GM21619 (cell line): ENCODE measurements around the gene ELOVL7.
"Not testable (repeated sequence)": the region's sequence is repeated elsewhere in the genome, so short reads cannot be mapped to it uniquely, and the experiment has no call there.

ENCODE experiments used
- ATAC-seq: cut with Tn5 transposase; IDR thresholded peaks from one replicate; pipeline ENCODE4 v1.9.1; 2021; ENCODE audit not compliant: unreplicated experiment

Gene ELOVL7

DNA sequence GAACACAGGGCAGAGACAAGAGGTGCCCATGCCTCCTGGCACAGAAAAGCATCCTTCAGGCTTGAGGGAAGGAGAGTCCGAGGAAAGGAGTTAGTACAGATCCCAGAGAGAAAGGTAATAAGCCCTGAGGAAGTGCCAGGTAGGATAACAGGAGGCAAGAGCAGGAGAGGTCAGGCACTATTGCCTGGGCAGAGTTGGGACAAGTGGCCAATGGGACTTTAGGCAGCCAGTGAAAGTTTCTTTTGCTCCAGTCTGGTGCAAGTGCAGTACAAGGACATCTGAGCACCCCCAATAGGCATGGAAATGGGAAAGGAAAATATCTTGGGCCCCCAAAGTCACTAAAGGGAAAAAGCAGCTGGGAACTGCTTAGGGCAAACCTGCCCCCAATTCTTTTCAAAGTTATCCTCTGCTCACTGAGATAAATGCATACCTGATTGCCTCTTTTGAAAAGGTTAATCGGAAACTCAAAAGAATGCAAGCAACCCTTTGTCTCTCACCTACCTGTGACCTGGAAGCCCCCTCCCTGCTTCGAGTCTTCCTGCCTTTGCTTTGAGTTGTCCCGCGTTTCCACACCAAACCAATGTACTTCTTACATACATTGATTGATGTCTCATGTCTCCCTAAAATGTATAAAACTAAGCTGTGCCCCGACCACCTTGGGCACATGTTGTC lies 46.5 kb downstream of the ELOVL7 start:
- ATAC-seq: no peak

DNA sequence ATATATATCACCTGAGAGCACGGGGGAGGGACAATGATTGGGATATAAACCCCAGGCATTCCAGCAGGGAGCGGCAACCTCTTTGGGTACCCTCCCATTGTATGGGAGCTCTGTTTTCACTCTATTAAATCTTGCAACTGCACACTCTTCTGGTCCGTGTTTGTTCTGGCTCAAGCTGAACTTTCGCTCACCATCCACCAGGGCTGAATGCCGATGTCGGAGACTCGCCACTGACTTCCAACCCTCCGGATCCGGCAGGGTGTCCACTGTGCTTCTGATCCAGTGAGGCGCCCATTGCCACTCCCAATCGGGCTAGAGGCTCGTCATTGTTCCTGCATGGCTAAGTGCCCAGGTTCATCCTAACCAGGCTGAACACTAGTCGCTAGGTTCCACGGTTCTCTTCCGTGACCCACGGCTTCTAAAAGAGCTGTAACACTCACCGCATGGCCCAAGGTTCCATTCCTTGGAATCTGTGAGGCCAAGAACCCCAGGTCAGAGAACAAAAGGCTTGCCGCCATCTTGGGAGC lies 48.6 kb downstream of the ELOVL7 start:
- ATAC-seq: not testable (repeated sequence)

DNA sequence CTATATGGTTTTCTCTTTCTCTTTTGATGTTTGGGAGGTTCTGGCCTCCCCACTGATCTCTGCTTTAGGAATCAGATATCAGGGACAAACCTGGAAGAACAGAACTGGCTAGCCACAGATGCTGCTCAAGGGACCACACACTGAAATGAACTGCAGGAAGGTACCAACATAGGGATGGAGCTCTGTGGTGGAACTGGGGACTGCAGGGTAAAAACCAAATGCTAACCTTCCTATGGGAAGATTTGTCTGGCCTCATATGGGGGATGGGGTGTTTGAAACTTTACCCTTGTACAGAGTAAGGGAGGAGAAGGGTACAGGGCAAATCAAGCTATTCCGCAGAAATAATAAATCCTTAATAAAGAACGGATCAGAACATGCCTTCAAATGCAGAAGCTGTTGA lies 49.4 kb downstream of the ELOVL7 start:
- no peak for ATAC-seq

DNA sequence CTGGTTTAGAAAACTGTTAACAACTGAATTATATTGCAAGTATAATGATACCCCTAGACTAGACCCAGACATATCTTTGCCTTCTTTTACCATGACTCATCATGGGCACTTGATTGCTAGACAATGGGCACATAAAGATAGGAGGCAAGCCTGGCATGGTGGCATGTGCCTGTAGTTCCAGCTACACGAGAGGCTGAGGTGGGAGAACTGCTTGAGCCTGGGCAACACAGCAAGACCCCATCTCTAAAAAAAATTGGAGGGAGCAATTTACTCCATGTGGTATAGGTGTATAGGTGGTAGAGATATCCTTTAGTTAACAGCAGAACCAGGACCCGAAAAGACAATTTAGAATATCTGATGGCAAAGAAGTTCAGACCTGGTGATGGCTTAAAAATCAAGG lies 51.6 kb downstream of the ELOVL7 start:
- no peak for ATAC-seq

DNA sequence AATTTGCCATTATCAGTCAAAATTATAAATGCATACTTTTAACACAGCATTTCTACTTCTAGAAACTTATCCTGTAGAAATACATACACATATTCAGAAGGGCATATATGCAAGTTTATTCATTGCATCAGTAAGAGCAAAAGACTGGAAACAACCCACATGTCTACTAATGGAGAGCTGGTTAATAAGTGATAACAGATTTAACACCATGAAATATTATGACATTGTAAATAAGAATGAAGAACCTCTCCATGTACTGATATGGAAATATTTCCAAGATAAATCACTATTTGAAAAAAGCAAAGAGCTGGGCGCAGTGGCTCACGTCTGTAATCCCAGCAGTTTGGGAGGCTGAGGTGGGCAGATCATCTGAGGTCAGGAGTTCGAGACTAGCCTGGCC lies 54.5 kb downstream of the ELOVL7 start:
- ATAC-seq: no peak

DNA sequence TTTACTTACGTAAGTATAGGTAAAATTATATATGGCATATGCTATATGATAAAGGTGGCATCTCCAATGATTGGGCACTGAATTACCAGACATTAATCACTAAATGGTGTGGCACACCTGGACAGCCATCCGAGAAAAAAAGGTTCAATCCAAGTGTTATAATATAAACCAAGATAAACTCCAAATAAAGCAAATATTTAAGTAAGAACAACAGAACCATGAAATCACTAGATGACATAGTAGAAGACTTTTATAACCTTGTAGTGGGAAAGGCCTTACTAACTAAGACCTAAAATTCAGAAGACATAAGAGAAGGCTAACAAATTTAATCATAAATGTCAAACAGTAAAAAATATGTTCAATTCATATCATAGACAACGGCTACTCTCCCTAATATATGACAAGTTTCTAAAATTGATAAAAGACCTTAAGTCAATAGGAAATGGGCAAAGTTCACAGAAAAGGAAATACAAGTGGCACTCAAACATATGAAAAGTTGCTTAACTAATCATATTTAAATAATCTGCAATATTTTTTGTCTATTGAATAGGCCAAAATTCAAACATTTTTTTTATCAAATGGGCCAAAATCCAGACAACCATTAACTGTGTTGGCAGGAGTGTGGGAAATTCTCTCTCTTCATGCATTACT lies 55.1 kb downstream of the ELOVL7 start:
- no peak for ATAC-seq

DNA sequence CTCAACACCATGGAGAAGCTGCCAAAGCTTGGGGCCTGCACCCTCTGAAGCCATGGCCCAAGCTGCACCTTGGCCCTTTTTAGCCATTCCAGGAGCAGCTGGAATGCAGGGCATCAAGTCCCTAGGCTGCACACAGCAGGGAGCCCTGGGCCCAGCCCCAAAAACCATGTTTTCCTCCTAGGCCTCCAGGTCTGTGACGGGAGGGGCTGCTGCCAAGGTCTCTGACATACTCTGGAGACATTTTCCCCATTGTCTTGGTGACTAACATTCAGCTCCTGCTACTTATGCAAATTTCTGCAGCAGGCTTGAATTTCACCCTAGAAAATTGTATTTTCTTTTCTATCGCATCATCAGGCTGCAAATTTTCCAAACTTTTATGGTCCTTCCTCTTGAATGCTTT lies 64.6 kb downstream of the ELOVL7 start:
- no peak for ATAC-seq

DNA sequence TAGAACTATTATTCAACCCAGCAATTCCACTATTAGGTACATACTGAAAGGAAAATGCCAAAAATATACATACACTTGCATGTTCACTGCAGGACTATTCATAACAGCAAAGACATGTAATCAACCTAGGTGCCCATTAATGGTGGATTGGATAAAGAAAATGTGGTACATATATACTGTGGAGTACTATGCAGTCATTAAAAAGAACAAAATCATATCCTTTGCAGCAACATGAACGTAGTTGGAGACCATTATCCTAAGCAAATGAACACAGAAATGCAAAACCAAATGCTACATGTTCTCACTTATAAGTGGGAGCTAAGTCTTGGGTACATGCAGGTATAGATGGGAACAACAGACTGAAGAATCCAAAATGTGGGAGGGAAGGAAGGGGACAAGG lies 67.7 kb downstream of the ELOVL7 start:
- no peak for ATAC-seq

DNA sequence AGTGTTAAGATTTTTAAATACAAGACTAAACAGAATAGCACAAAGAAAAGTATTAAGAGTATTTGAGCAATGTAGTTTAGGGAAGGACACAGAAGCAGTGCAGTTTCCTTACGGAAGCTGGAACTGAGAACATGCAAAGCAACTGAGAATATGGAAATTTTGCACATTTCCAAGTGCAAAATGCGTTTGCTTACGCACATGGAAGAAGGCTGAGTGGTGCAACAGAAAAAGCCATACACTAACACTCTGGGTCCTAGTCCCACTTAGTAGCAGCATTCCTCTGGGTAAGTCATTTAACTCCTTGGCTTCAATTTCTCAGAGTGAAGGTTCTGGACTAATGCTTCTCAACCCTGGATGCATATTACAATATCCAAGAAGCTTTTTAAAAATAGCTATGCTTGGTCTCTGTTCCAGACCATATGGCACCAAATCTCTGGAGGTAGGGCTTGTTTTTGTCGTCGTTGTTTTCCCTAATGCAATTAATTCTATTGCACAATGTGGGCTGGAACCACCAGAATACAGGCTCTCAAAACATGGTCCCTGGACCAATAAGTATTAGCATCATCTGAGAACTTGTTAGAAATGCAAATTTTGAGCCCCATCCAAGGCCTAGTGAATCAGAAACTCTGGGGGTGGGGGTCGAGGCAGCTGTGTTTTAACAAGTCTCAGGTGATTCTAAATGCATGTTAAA lies 78.9 kb downstream of the ELOVL7 start:
- ATAC-seq: no peak

DNA sequence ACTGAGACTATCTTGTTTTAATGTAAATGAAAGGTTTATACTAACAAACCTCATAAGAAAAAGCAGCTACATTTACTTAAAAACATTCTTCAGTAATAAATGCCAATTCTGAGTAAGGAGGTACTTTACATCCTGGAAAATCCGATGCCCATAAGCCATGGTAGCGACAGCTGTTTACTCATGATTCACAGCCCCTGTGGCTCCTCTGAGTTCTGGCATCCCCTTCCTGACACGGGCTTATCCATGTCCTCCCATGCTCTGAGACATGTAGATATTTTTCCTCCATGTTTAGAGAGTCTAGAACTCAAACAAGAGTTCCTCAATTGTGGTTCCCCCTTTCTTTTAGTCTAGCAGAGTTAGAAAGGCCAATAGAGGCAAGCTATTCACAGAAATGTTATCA lies 81.0 kb downstream of the ELOVL7 start:
- ATAC-seq: no peak

DNA sequence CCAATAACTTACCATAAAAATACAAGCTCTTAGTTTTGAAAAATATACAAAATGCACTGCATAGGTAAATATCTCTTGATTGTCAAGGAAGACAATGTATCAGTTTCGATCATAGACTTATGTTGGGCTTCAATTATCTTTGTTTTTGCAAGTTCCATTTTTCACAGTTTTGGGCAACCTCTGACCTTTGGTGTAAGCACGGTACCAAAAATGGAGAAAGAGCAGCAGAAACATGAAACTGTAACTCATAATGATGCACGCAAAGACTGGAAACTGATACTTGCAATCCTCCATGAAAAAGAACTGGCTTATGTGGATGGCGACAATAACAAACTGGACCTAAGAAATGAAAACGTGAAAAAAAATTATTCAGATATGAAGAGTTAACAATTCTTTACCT lies 89.6 kb downstream of the ELOVL7 start:
- ATAC-seq: no peak

DNA sequence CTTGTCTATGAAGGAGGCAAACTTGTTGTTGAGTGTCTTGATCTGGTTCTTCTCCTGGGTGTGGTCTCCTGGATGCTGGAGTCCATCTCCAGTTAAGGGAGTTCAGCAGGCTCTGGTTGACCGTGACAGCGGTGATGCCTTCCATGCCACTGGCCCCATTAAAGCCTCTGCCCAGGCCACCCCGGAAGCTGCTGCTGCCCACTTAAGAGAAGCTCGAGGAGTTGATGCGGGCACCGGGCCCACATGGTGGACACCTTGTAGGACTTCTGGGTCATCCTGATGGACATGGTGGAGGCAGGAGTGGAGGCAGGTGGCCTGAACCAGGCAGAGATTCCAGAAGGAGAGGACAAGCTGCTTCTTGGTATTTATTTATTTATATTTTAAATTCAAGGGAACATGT lies 99.4 kb downstream of the ELOVL7 start:
- ATAC-seq: no peak

DNA sequence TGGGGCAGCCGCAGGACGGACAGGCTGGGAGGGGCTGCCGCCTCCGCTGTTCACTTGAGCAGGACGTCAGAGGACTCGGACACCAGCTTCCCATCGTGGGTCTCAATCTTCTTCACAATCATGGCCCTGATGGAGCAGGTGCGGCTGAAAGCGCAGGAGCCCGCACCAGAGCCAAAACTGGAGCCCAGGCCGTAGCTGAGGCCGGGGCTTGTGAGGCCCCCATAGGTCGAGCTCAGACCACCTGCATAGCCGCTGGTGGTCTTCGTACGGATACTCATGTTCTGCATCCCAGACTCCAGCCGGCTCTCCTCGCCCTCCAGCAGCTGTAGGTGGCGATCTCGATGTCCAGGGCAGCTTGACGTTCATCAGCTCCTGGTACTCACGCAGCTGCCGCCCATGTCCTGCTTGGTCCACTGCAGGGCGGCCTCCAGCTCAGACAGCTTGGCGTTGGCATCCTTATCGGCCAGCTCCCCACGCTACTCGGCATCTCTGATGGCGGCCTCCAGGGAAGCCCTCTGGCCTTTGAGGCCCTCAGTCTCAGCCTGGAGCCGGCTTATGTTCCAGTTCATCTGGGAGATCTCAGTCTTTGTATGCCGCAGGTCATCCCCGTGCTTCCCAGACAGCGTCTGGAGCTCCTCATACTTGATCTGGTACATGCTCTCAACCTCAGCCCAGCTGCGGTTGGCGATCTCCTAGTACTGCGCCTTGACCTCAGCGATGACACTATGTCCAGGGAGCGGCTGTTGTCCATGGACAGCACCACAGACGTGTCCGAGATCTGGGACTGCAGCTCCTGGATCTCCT lies 100.4 kb downstream of the ELOVL7 start:
- no peak for ATAC-seq

DNA sequence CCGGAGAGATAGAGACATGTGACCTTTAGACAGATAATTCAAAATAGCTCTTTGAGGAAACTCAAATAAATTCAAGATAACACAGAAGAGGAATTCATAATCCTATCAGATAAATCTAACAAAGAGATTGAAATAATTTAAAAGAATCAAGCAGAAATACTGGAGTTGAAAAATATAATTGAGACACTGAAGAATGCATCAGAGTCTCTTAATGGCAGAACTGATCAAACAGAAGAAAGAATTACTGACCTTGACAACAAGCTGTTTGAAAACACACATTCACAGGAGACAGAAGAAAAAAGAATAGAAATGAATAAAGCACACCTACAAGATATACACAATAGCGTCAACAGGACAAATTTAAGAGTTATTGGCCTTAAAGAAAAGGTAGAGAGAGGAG lies 103.7 kb downstream of the ELOVL7 start:
- no peak for ATAC-seq

DNA sequence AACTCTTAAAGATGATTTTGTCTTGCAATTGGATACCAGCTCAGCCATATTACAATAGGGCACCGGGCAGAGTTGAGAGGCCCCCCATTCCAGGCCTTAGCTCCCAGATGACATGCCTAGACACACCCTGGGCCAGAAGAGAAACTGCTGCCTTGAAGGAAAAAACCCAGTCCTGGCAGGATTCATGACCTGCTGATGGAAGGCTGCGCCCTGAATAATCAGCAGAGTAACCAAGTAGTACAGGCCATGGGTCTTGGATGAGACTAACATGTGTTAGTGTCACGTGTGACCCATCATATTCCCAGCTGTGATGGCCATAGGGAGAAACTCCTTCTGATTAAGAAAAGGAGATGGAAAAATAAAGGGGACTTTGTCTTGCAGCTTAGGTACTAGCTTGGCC lies 105.1 kb downstream of the ELOVL7 start:
- no peak for ATAC-seq

DNA sequence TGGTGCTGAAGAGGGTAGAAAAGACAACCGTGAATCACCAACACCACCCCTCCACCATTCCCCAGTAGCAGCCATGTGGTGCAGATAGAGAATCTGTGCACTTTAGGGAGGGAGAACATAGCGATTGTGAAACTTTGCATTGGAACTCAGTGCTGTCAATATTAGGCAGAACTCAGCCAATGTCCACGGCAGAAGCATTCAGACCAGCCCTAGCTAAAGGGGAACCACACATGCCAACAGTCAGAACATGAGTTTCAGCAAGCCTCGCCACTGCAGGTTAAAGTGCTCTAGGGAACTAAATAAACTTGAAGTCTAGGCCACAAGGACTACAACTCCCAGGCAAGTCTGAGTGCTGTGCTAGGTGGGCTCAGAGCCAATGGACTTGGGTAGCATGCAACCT lies 105.6 kb downstream of the ELOVL7 start:
- no peak for ATAC-seq

DNA sequence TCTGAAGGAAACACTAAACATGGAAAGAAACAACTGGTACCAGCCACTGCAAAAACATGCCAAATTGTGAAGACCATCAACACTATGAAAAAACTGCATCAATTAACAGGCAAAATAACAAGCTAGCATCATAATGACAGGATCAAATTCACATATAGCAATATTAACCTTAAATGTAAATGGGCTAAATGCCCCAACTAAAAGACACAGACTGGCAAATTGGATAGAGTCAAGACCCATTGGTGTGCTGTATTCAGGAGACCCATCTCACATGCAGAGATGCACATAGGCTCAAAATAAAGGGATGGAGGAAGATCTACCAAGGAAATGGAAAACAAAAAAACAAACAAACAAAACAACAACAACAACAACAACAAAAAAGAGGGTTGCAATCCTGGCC lies 113.2 kb downstream of the ELOVL7 start:
- not testable (repeated sequence) for ATAC-seq

DNA sequence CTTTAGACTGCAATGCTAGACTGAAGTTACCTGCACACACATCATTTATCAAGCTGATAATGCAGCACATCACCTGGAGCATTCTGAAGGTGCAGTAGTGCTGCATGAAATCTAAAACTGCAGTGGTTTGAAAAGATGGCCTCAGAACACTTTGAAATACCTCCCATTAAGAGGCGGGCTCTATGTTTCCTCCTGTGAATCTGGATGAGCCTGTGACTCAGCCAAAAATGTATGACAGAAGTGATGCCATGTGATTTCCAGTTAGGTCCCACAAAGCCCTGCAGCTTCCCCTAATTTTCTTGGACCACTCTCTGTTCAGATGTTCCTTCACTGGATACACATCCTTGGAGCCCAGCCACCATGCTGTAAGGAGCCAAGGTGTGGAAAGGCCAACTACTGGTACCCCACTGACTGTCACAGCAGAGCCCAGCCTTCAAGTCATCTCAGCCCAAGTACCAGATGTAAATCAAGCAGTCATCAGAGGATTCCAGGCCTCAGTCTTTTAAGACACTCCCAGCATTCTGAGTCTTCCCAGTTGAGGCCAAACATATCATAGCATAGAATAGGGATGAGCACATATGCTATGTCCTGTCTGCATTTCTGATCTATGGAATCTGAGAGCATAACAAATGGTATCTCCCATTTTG lies 116.9 kb downstream of the ELOVL7 start:
- no peak for ATAC-seq

DNA sequence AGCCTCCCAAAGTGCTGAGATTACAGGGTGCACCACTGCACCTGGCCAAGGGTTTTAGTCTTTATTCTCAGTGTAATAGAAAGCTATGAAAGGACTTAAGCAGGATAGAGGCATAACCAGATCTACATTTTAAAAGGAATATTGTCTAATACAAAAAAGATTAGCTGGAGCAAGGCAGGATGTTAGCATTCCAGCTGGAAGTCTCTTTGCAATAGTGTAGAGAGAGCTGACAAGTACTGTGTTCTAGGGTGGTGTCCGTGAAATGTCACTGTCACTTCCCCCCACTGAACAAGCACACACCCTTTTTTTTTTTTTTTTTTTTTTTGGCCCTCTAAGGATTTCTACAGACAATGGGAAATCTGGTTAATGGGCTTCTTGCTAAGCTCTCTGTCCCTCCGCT lies 119.9 kb downstream of the ELOVL7 start:
- ATAC-seq: no peak

DNA sequence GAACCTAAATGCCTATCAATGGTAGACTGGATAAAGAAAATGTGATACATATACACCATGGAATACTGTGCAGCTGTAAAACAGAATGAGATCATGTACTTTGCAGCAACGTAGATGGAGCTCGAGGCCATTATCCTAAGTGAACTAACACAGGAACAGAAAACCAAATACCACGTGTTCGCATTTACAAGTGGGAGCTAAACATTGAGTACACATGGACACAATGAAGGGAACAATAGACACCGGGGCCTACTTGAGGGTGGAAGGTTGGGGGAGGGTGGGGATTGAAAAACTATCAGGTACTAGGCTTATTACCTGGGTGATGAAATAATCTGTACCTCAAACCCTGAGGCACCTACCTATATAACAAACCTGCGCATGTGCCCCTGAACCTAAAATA lies 121.7 kb downstream of the ELOVL7 start:
- ATAC-seq: no peak

DNA sequence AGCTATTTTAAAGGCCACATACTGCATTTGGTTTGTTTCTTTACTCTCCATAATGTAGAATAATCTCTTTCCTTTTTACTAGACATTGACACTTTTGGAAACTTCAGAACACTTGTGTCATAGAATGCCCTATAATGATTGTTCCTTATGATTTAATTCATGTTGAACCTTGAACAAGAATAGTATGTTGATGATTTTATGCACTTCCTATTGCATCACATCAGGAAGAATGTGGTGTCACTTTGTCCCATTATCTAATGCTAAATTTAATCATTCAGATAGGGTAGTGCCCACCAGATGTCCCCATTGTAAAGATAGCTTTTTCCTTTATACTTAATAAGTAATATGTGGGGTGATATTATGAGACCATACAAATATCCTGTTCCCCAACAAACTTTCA lies 124.7 kb downstream of the ELOVL7 start:
- ATAC-seq: no peak
